ENCODE results near the gene C19orf47. TPM values are rescaled to one million over a fixed set of nuclear protein-coding genes. Genes with fewer than 3 reads are reported as not detected.

C19orf47 gene
- polyA plus RNA-seq, 1 experiment: 15.9 TPM

DNA sequence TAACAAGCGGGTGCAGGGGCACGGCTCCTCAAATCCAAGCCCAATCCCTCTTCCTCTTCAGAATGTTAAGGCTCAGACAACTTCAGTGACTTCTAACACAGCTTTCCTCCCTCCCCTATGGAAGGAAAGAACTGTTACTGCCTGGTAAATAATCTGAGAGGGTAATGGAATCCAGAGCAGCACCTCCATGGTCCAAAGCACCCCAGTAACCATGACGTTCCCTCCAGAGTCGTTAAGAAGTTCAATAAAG, 64.0 kb downstream of the C19orf47 start:
- no peaks in the 10 kb centered on the region for H3K9me3 ChIP-seq (ENCODE audit: control insufficient read depth, insufficient read depth, low read length)
- TF ChIP-seq, protein P1, sequence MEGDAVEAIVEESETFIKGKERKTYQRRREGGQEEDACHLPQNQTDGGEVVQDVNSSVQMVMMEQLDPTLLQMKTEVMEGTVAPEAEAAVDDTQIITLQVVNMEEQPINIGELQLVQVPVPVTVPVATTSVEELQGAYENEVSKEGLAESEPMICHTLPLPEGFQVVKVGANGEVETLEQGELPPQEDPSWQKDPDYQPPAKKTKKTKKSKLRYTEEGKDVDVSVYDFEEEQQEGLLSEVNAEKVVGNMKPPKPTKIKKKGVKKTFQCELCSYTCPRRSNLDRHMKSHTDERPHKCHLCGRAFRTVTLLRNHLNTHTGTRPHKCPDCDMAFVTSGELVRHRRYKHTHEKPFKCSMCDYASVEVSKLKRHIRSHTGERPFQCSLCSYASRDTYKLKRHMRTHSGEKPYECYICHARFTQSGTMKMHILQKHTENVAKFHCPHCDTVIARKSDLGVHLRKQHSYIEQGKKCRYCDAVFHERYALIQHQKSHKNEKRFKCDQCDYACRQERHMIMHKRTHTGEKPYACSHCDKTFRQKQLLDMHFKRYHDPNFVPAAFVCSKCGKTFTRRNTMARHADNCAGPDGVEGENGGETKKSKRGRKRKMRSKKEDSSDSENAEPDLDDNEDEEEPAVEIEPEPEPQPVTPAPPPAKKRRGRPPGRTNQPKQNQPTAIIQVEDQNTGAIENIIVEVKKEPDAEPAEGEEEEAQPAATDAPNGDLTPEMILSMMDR (IDR thresholded peaks at IDR 0.05; ENCODE audit: low read depth, low read length): no peak
- ChIA-PET CTCF (no interaction called here), POLR2A (interaction anchor here (1.1 kb wide), 1 partner anchor 53 kb away, joined by 3 read pairs; no protein-coding TSS in a partner anchor)
- H3K27me3 ChIP-seq (ENCODE audit: control insufficient read depth, insufficient read depth, low read length): no peaks in the 10 kb centered on the region
- no peak for DNase-seq (ENCODE audit: low read depth, low spot score)
- H3K27ac ChIP-seq (ENCODE audit: low read depth, low read length): peak overlapping the region; percentile 74
- H3K4me3 ChIP-seq (ENCODE audit: low read depth, low read length): peak overlapping the region; percentile 83

DNA sequence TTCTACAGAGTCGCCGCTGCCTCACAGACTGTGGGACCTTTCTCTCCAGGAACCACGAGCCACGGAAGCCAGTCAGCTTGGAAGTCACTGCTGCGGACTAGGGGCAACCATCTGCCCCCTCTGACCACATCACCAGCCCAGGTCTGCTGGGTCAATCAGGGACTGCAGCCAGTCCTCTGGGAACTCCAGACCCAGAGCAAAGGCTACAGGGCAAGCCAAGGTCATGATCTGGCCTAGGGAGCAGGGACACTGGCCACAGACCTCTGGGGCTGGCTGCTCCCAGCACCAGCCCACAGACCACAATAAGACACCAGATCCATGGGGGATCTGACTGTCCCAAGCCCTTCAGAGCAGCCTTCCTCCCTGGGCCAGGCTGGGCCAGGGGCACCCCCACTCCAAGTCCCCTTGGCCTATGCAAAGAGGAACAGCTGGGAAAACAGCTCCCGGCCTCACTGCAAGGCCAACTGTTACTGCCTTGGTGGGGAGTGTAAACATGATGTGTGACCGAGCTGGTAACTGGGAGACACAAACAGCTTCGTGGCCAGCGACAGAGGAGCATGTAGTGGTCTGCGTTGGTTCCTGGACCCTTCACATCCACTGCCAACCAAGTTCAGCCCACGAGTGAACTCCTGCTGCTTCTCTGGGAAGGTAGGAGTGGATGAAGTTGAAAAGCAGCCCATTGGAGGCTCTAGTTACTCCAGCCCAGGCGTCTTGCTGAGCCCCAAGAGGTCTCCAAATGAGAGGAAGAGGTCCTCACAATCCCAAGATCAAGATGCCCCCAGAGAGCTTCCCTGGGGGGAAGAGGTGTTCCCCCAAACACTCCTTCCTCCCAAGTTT, 64.6 kb downstream of the C19orf47 start:
- Histone ChIP-seq H3K27ac (ENCODE audit: low read depth, low read length) (peak overlapping the region; percentile 74), H3K4me3 (ENCODE audit: low read depth, low read length) (peak overlapping the region; percentile 83), H3K9me3 (ENCODE audit: control insufficient read depth, insufficient read depth, low read length) (no peaks in the 10 kb centered on the region), H3K27me3 (ENCODE audit: control insufficient read depth, insufficient read depth, low read length) (no peaks in the 10 kb centered on the region)
- ChIA-PET CTCF (interaction anchor here (0.8 kb wide), 1 partner anchor 13 kb away, joined by 3 read pairs; no protein-coding TSS in a partner anchor), POLR2A (interaction anchor here (1.1 kb wide), 1 partner anchor 53 kb away, joined by 3 read pairs; no protein-coding TSS in a partner anchor)
- DNase-seq (ENCODE audit: low read depth, low spot score): no peak
- TF ChIP-seq, protein P1 (IDR thresholded peaks at IDR 0.05; ENCODE audit: low read depth, low read length): no peak

DNA sequence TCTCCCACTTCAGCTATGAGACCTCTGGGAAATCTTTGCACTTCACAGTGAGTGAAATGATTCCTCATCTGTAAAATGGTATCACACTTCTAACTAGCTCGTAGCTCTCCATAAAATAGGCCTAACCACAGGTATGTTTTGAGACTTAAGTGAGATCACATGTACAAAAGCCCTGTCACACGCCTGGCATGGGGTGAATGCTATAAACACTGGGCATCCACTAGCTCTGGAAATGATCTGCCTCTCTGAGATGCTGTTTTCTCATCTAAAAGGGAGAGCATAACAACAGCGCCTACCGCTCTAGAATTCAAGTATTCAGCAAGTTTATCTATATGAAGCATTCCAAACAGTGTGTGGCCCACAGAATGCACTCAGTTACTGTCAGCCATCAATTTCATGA, 65.3 kb downstream of the C19orf47 start:
- TF ChIP-seq, protein P1 (IDR thresholded peaks at IDR 0.05; ENCODE audit: low read depth, low read length): no peak
- peak overlapping the region; percentile 83; the same call in 1 of the 2 replicates for H3K4me3 ChIP-seq (ENCODE audit: low read depth, low read length)
- ChIA-PET POLR2A (no interaction called here), CTCF (interaction anchor here (0.8 kb wide), 1 partner anchor 13 kb away, joined by 3 read pairs; no protein-coding TSS in a partner anchor)
- DNase-seq (ENCODE audit: low read depth, low spot score): no peak
- no peaks in the 10 kb centered on the region for H3K9me3 ChIP-seq (ENCODE audit: control insufficient read depth, insufficient read depth, low read length)
- peak overlapping the region; percentile 12 for H3K27ac ChIP-seq (ENCODE audit: low read depth, low read length)
- no peaks in the 10 kb centered on the region for H3K27me3 ChIP-seq (ENCODE audit: control insufficient read depth, insufficient read depth, low read length)

DNA sequence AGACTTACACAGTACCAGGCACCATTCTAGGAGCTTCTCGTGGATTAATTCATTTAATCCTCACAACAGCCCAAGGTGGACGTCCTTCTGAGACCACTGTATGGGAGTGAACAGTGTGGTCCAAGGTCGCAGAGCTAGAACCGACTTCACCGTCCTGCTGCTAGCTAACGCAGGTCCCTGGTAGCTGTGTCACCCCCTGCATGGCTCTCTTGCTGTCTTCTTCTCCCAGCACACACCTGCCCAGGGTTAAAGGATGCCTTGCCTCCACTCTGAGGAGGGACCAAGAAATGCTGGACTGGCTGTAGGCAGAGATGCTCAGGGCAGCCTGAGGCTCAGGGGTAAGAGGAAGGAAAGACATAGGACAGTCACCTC, 66.0 kb downstream of the C19orf47 start:
- Histone ChIP-seq H3K4me3 (ENCODE audit: low read depth, low read length) (no peak overlapping the region), H3K27me3 (ENCODE audit: control insufficient read depth, insufficient read depth, low read length) (no peaks in the 10 kb centered on the region), H3K9me3 (ENCODE audit: control insufficient read depth, insufficient read depth, low read length) (no peaks in the 10 kb centered on the region), H3K27ac (ENCODE audit: low read depth, low read length) (peak overlapping the region; percentile 12)
- CTCF ChIA-PET: interaction anchor here (1.0 to 1.6 kb wide), 3 partner anchors 23 to 320 kb away, joined by 3 to 4 read pairs (median 4); no protein-coding TSS in a partner anchor
- TF ChIP-seq, protein P1 (IDR thresholded peaks at IDR 0.05; ENCODE audit: low read depth, low read length): no peak
- POLR2A ChIA-PET: no interaction called here
- no peak for DNase-seq (ENCODE audit: low read depth, low spot score)

Measured in AG04450 (cell line).